HL-60 (cell line): ENCODE measurements around the gene TMEM18.

Experiments used
- DNase-seq, 2 experiments: peaks; one replicate each; pipeline ENCODE4 v3.0.0-alpha.2; 2010 to 2020; ENCODE audit warnings: low read depth in 1 of 2, low spot score in 1 of 2
- H3K27ac ChIP-seq: fragments of 250-450 bp; sonication (Bioruptor Pico); replicated peaks from 2 replicates; pipeline ENCODE4 v1.5.1; 2020; ENCODE audit warnings: mild to moderate bottlenecking, moderate library complexity
- H3K27me3 ChIP-seq: fragments of 250-450 bp; sonication (Bioruptor Pico); 2 replicates; pipeline ENCODE4 v1.5.1; 2021; ENCODE audit warnings: mild to moderate bottlenecking, moderate library complexity; ENCODE audit not compliant: insufficient read depth, poor library complexity, severe bottlenecking
- H3K4me3 ChIP-seq: replicated peaks from 2 replicates; pipeline ENCODE4 v1.5.1; 2011; ENCODE audit warnings: mild to moderate bottlenecking, control low read depth, low read length; ENCODE audit not compliant: insufficient read depth
- CTCF ChIP-seq: IDR thresholded peaks from one replicate; pipeline ENCODE4 v1.5.1; 2011; ENCODE audit warnings: low read length, control low read depth, inconsistent platforms; ENCODE audit not compliant: insufficient read depth
- GABPA ChIP-seq: IDR thresholded peaks from 2 replicates; pipeline ENCODE4 v1.6.1; 2012; ENCODE audit warnings: low read depth
- POLR2AphosphoS5 ChIP-seq: IDR thresholded peaks from 2 replicates; pipeline ENCODE4 v1.6.1; 2012; ENCODE audit warnings: low read depth
- REST ChIP-seq: IDR thresholded peaks from 2 replicates; pipeline ENCODE4 v1.6.1; 2012; ENCODE audit warnings: low read depth; ENCODE audit not compliant: insufficient replicate concordance
- SPI1 ChIP-seq: IDR thresholded peaks from 2 replicates; pipeline ENCODE4 v1.6.1; 2012; ENCODE audit warnings: low read depth, mild to moderate bottlenecking, borderline replicate concordance

Gene TMEM18

GRCh38 chr2:693606-694005 is 16.4 kb upstream of the TMEM18 start:
- DNase-seq, result no peak
- H3K4me3 ChIP-seq, result no peak overlapping the region
- no peak overlapping the region for H3K27ac ChIP-seq
- TF ChIP-seq REST, result no peak
- no peak for TF ChIP-seq POLR2AphosphoS5
- no peak for TF ChIP-seq SPI1
- no peak for TF ChIP-seq GABPA
- TF ChIP-seq CTCF, result no peak
- no peaks in the 10 kb centered on the region for H3K27me3 ChIP-seq

- no peak for DNase-seq
- H3K27me3 ChIP-seq, result no peaks in the 10 kb centered on the region
- TF ChIP-seq CTCF, result no peak
- no peak for TF ChIP-seq POLR2AphosphoS5
- TF ChIP-seq GABPA, result no peak
- TF ChIP-seq SPI1, result no peak
- no peak for TF ChIP-seq REST
- H3K27ac ChIP-seq, result no peak overlapping the region
- H3K4me3 ChIP-seq, result no peak overlapping the region
Observed at GRCh38 chr2:692767-693166, 15.6 kb upstream of the TMEM18 start.

- Histone ChIP-seq H3K27me3 (no peaks in the 10 kb centered on the region), H3K27ac (no peak overlapping the region), H3K4me3 (no peak overlapping the region)
- TF ChIP-seq POLR2AphosphoS5 (no peak), SPI1 (no peak), GABPA (no peak), REST (no peak), CTCF (no peak)
- no peak for DNase-seq
Observed at GRCh38 chr2:691821-692761, 14.9 kb upstream of the TMEM18 start.
